Measurements from ENCODE around the gene FGFR2. TPM values are rescaled to one million over a fixed set of nuclear protein-coding genes. Genes with fewer than 3 reads are reported as not detected.

The FGFR2 gene
- total and polyA plus RNA-seq, 2 of the 4 experiments (the other 2 are of a cell fraction) = not detected

- intact Hi-C loops (cut with micrococcal nuclease) = no loop called here
- WGBS, 2 experiments (ENCODE audit: extremely low coverage in 2 of 2, insufficient read length in 1 of 2) = 25% methylated on average over 1 of the region's 8 CpGs; no CpG with 5 or more reads in 1 of the 2 experiments
- H4K91ac ChIP-seq (ENCODE audit: insufficient read depth, low read depth, low read length) = no peak overlapping the region
- ChIA-PET CTCF (interaction anchor here (0.6 kb wide), 1 partner anchor 413 kb away, joined by 3 read pairs; no protein-coding TSS in a partner anchor), POLR2A (ENCODE audit: unreplicated experiment) (no interaction called here)
- in situ Hi-C loops (cut with MboI; ENCODE audit: low sequenced_read_pairs) = no loop called here
- H3K9me3 ChIP-seq (ENCODE audit: control insufficient read depth, insufficient read depth, low read length) = peaks cover 15% of the 10 kb centered on the region
- no peak overlapping the region for H3K4ac ChIP-seq (ENCODE audit: low read depth, low read length)
- no peaks in the 10 kb centered on the region for H3K9me1 ChIP-seq (ENCODE audit: insufficient read depth, low read length)
- dilution Hi-C loops (cut with HindIII; ENCODE audit: low sequenced_read_pairs, unreplicated experiment) = no loop called here
- no TSS peak for BruUV-seq (replicated peaks)
- DNase-seq (no peak), ATAC-seq (ENCODE audit: low read depth) (no peak)
- H2AFZ ChIP-seq (replicated peaks; ENCODE audit: low read length, poor library complexity) = no peak overlapping the region
- H2BK20ac ChIP-seq (ENCODE audit: low read depth, low read length) = no peak overlapping the region
- no peaks in the 10 kb centered on the region for H3K36me3 ChIP-seq (ENCODE audit: control insufficient read depth, insufficient read depth, low read length)
- no peak overlapping the region for H3K23ac ChIP-seq (ENCODE audit: low read depth, low read length)
- H4K20me1 ChIP-seq (ENCODE audit: insufficient read depth, low read length) = no peaks in the 10 kb centered on the region
- no peak overlapping the region for H3K14ac ChIP-seq (replicated peaks; ENCODE audit: low read depth, low read length)
- H3K27me3 ChIP-seq (ENCODE audit: control insufficient read depth, insufficient read depth, low read length) = no peaks in the 10 kb centered on the region
- no peak overlapping the region for H3K9ac ChIP-seq (ENCODE audit: low read depth, low read length)
- H3K56ac ChIP-seq (ENCODE audit: extremely low read depth, insufficient read depth, low read length) = no peak overlapping the region
- H3K4me2 ChIP-seq (ENCODE audit: low read depth, low read length) = no peak overlapping the region
- no peak overlapping the region for H4K8ac ChIP-seq (ENCODE audit: low read depth in 2 of 2, low read length in 2 of 2)
- no peak overlapping the region for H2BK15ac ChIP-seq (ENCODE audit: low read depth, low read length)
- H4K5ac ChIP-seq (ENCODE audit: low read depth, low read length) = no peak overlapping the region
- H3K4me3 ChIP-seq (ENCODE audit: insufficient read depth, low read depth, low read length) = no peak overlapping the region
- H2AK9ac ChIP-seq (replicated peaks; ENCODE audit: low read depth, low read length, poor library complexity) = no peak overlapping the region
- H2BK5ac ChIP-seq (ENCODE audit: low read depth, low read length, poor library complexity, severe bottlenecking) = no peak overlapping the region
- H2AK5ac ChIP-seq (ENCODE audit: low read depth, low read length) = no peak overlapping the region
- H3K4me1 ChIP-seq (ENCODE audit: control insufficient read depth, insufficient read depth, low read length) = no peaks in the 10 kb centered on the region
- TF ChIP-seq BHLHE40 (IDR thresholded peaks at IDR 0.05; ENCODE audit: low read depth, low read length) (no peak), POLR2A (IDR thresholded peaks at IDR 0.05; ENCODE audit: low read depth, low read length) (no peak), MXI1 (IDR thresholded peaks at IDR 0.05; ENCODE audit: borderline replicate concordance, low read depth, low read length) (no peak), RFX5 (IDR thresholded peaks at IDR 0.05; ENCODE audit: low read depth, low read length) (no peak), NFE2L2 (IDR thresholded peaks at IDR 0.05; ENCODE audit: low read depth, low read length) (no peak), RCOR1 (IDR thresholded peaks at IDR 0.05; ENCODE audit: insufficient replicate concordance, low read length) (no peak), CEBPB (IDR thresholded peaks at IDR 0.05; ENCODE audit: low read depth, low read length) (no peak), CHD1 (IDR thresholded peaks at IDR 0.05; ENCODE audit: low read depth, low read length) (no peak), FOS (IDR thresholded peaks at IDR 0.05; ENCODE audit: low read depth, low read length) (no peak), RAD21 (IDR thresholded peaks at IDR 0.05; ENCODE audit: low read length) (no peak), SMC3 (IDR thresholded peaks at IDR 0.05; ENCODE audit: low read depth, low read length) (no peak), ELK1 (IDR thresholded peaks at IDR 0.05; ENCODE audit: borderline replicate concordance, low read depth, low read length) (no peak), MAFK (IDR thresholded peaks at IDR 0.05; ENCODE audit: low read depth, low read length) (no peak), MAZ (IDR thresholded peaks at IDR 0.05; ENCODE audit: borderline replicate concordance, low read depth, low read length) (no peak), CTCF (conservative IDR thresholded peaks at IDR 0.05; ENCODE audit: low read depth, low read length) (no peak), USF2 (IDR thresholded peaks at IDR 0.05; ENCODE audit: low read depth, low read length) (no peak)
- H3K79me1 ChIP-seq (ENCODE audit: low read depth in 1 of 2, low read length in 2 of 2) = no peaks in the 10 kb centered on the region
- H2BK120ac ChIP-seq (ENCODE audit: low read depth, low read length) = no peak overlapping the region
- H3K18ac ChIP-seq (ENCODE audit: low read depth, low read length) = no peak overlapping the region
- no peak overlapping the region for H3K27ac ChIP-seq (ENCODE audit: insufficient read depth, low read length)
Observed at GRCh38 chr10:121444520-121445165, 153.6 kb downstream of the FGFR2 start.

Measured in IMR-90 (cell line).